Measurements from ENCODE around the gene CMYA5.
"Not testable (repeated sequence)": the region's sequence is repeated elsewhere in the genome, so short reads cannot be mapped to it uniquely, and the experiment has no call there.

The CMYA5 gene

DNA sequence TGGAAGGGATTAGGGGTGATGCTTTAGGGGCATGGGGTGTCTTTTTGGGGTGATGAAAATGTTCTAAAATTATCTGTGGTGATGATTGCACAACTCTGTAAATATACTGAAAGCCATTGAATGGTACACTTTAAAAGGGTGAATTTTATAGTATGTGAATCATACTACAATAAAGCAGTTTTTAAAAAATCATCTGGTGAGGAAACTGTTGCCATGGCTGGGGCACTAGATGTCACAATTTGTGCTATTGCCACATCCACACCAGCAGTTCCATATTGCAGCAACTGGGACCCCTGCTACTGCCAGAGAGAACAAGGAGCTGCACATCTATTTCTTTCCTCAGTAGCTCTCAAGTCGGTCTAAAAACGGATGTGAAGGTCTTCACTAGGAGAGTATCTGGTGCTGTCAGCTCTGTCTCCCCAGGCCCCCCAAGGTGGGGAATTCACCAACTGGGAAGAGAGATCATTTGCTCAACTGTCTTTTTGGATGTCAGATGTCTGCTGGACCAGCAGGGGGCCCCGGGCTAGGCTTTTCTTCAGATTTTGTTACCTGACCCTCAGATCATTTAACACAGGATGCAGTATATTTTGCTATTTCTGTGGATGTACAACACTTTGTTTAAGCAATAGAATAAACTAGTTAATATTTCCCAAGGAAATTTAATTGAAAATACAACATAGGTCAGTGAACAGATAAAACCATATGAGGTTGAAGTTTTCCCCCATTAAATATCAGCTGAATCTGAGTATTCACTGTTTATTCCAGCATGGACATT lies 13.2 kb downstream of the CMYA5 start:
- DNase-seq (ENCODE audit: low read depth, low spot score), result no peak

DNA sequence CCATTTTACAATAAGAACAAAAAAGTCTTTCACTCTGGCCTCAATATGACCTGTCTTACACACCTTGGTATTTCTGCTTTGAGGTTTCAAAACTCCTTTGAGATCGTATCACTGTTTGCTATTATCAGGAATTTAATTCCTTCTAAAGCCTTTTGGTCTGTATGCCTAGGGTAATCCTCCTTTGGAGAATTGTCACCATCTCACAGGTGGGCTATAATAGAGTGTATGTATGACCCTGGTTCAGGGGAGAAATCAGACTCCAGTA lies 13.7 kb downstream of the CMYA5 start:
- DNase-seq (ENCODE audit: low read depth, low spot score), result no peak

DNA sequence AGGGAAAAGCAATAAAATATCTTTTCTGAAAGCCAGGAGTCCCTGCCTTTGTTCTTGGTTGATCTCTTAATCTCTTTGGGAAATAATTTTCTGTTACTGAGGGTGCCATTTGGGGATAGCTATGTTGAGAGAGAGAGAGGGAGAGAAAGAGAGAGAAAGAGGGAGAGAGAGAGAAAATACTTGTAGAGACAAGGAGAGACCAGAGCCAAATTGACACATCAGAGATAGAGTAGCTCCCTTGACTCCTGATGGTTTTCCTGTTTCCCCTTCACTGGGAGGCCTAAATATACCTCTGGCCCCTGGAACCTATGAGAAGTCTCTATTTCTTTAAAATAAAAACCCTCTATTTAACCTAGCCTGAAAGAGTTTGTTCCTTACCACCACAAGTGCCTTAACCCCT lies 14.9 kb downstream of the CMYA5 start:
- DNase-seq (ENCODE audit: low read depth, low spot score), result no peak

DNA sequence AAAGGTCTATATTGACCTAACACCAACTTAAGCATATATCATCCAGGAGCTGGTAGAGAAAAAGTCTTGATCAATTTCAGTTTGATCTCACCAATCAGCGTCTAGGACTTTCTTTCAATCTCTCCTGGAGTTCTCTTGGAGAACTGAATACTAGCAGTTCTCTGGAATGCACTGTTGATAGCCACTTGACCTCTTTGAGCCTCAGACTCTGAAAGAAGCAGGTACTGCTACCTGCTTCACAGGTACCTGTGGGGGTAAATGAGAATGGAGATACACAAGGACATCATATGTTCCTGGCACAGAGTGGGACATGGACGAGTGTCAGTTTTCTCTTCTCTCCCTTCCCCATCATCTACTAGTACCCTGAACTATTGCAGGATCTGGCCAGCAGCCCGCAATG lies 16.0 kb downstream of the CMYA5 start:
- no peak for DNase-seq (ENCODE audit: low read depth, low spot score)

DNA sequence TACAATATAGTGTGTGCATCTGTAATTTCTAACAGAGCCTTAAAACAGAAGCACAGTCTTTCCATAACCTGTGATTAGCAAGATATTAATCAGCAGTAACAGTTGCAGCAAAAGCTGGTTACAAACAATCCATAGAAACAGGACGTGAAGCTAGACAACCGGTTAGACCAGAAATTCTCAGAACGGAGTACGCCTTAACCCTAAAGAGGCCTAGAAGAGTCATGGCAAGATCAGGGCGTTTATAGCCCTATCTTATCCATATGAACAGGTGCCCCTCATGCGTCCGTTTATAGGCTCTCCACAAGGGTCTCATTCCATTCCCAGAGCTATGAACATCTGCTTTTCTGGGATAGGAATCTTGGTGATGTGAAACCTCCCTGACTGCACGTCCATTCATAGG lies 16.7 kb downstream of the CMYA5 start:
- not testable (repeated sequence) for DNase-seq (ENCODE audit: low read depth, low spot score)

DNA sequence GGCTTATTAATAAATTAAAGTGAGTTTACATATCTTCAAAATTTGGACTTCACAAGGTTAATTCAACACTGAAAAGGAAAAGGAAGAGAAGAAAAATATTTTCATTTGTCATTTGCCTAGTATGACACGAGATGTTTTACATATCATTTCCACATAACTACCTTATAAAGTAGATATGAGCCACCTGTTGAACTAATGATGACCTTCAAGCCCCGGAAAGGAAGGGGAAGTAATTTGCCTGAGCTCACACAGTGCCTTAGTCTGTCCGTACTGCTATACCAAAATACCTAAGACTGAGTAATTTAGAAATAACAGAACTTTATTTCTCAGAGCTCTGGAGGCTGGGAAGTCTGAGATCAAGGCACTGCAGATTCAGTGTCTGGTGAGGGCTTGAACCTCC lies 17.9 kb downstream of the CMYA5 start:
- no peak for DNase-seq (ENCODE audit: low read depth, low spot score)

DNA sequence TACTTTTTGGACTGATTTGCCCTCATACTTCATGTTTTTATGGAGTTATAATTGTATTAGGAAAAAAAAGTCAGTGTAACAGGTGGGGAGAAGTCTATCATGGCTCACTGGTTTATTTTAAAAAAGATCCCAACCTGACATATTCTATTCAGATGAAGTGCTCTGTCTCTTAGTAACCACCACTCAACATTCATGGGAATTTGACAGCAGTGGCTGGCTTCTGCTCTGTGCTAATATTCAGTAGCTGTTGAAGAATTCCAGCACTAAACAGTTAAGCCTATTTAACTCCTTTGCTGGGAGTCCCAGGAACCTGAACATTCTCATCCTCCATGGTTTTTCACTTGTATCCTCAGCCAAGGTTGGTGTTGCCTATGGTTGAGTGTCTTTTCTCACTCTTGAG lies 23.1 kb downstream of the CMYA5 start:
- DNase-seq (ENCODE audit: low read depth, low spot score), result no peak

DNA sequence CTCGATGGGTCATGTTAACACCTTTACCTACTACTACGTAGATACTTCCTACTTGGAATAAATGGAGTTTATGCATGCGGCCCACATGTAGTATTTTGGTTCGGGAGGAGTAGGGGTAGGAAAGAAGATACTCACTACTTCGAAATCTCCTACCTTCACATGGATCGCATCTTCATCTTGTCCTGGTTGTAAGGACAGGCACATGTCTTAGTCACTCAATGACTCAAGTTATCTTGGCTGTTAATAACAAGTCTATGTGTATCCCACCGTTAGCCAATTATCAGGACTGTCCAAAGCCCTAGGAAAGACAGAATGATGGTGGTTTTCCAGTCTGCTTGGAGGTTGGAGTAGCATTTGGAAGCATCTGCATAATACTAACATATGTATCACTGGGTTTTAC lies 24.1 kb downstream of the CMYA5 start:
- no peak for DNase-seq (ENCODE audit: low read depth, low spot score)

DNA sequence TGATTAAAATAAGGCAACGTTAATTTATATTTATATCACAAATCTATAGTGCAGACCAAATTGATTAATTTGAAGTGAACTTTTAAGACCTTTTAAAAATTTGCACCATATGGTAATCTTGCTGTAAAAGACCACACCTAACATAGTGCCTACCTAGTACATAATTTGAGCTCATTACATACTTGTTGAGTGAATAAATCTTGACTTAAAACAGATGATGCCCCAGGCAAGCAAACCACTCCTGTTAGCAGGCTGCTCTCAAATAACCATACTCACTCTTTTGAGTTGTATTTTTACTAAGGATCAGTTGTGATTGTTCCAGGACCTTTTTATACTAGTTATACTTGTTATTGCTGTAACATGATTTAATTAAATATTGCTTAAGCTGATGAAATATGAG lies 27.2 kb downstream of the CMYA5 start:
- no peak for DNase-seq (ENCODE audit: low read depth, low spot score)

DNA sequence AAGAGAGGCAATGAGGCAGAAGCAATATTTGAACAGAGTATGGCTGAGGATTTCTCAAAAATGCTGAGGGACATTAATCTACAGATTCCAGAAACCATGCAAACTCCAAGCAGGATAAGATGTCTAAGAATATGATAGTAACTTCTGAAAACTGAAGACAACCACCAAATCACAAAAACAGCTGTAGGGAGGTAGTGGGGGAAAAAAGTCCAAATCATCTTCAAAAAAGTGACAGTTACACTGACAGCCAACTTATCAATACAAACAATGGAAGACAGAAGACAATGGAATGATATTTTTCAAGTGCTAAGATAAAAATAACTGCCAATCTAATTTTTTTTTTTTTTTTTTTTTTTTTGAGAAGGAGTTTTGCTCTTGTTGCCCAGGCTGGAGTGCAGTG lies 30.5 kb downstream of the CMYA5 start:
- no peak for DNase-seq (ENCODE audit: low read depth, low spot score)

DNA sequence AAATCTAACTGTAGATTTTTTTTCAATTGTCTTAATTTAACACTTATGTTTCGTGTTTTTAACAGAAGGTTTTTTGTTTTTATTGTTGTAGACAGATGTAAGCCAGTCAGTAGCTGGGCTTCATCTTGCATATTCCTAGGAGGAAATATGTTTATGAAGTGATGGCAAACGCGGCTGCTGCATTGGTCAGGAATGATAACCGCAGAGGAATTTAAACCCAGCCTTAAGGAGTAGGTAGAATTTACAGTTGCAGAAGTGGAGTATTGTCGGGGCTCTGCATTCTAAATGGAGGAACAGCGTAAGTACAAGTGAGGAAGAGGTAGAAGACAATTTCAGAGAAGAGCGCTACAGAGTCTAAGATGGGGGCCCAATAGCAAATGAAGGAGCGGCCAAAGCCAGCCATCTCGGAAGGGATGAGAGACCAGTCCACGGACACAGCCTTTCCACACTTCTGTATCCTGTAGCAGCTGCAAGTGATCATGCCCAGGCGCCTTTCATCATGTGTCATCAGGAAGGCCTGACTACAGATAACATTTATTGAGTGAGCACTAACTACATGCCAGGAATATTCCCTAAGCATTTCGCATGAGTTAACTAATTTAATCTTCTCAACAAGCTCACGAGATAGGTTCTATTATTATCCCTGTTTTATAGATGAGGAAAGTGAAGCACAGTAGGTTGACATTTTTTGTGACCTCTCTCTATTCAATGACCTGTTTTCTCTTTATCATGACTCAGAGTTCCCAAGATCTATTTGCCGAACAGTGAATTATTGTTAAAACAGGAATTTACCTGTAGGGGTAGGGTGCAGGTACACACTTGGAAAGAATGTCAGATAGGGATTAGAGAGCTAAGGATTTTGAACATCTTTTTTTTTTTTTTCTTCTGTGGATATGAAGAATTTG lies 38.1 kb downstream of the CMYA5 start:
- DNase-seq (ENCODE audit: low read depth, low spot score), result no peak

DNA sequence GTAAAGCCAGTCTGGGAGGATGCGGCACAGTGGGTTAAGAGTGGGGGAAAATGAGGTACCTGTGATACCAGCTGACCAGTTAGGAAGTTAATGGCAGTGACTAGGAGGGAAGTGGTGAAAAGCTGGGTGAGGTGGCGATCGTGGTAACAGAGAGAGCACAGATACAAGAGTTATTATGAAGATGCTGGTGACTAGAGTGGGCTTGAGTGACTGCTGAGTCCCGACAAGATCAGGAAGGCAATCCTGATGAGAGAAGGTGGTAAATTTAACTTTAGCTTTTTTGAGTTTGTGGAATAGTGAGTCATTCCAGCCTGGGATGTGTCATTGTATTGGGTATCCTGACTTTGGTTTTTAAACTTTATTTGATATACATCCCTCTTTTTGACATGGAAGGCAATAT lies 38.8 kb downstream of the CMYA5 start:
- no peak for DNase-seq (ENCODE audit: low read depth, low spot score)

DNA sequence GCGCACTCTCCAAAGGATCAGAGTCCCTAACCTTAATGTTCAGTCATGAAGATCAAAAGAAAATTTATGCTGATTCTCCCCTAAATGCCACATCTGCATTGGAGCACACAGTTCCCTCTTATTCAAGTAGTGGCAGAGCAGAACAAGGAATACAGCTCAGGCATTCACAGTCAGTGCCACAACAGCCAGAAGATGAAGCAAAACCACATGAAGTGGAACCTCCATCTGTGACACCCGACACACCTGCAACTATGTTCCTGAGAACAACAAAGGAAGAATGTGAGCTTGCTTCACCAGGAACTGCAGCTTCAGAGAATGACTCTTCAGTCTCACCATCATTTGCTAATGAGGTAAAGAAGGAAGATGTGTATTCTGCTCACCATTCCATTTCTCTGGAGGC lies 40.0 kb downstream of the CMYA5 start:
- no peak for DNase-seq (ENCODE audit: low read depth, low spot score)

DNA sequence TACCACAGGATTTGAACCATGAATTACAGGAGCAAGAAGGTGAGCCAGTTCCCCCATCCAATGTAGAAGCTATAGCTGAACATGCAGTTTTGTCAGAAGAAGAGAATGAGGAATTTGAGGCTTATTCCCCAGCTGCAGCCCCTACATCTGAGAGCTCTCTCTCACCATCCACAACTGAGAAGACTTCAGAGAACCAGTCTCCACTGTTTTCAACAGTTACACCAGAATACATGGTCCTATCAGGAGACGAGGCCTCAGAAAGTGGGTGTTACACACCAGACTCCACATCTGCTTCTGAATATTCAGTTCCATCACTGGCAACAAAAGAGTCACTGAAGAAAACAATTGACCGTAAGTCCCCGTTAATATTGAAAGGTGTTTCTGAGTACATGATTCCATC lies 40.9 kb downstream of the CMYA5 start:
- no peak for DNase-seq (ENCODE audit: low read depth, low spot score)

DNA sequence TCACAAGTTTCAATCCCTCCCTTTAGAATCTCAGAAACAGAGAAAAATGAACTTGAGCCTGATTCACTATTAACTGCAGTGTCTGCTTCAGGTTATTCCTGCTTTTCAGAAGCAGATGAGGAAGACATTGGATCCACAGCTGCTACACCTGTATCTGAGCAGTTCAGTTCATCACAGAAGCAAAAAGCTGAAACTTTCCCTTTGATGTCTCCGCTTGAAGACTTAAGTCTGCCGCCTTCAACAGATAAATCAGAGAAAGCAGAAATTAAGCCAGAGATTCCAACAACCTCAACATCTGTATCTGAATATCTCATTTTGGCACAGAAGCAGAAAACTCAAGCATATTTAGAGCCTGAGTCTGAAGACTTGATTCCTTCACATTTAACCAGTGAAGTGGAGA lies 42.1 kb downstream of the CMYA5 start:
- DNase-seq (ENCODE audit: low read depth, low spot score), result no peak

DNA sequence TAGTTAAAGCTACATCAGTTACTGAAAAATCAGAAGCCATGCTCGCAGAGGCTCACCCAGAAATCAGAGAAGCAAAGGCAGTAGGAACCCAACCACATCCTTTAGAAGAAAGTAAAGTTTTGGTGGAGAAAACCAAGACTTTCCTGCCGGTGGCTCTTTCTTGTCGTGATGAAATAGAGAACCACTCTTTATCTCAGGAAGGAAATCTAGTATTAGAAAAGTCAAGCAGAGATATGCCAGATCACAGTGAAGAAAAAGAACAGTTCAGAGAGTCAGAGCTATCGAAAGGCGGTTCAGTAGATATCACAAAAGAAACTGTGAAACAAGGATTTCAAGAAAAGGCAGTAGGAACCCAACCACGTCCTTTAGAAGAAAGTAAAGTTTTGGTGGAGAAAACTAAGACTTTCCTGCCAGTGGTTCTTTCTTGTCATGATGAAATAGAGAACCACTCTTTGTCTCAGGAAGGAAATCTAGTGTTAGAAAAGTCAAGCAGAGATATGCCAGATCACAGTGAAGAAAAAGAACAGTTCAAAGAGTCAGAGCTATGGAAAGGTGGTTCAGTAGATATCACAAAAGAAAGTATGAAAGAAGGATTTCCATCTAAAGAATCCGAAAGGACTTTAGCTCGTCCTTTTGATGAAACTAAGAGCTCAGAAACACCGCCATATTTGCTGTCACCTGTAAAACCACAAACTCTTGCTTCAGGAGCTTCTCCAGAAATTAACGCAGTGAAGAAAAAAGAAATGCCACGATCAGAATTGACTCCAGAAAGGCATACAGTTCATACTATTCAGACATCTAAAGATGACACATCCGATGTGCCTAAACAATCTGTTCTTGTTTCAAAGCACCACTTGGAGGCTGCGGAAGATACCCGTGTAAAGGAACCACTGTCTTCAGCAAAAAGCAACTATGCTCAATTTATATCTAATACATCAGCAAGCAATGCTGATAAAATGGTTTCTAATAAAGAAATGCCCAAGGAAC lies 47.2 kb downstream of the CMYA5 start:
- DNase-seq (ENCODE audit: low read depth, low spot score), result no peak

DNA sequence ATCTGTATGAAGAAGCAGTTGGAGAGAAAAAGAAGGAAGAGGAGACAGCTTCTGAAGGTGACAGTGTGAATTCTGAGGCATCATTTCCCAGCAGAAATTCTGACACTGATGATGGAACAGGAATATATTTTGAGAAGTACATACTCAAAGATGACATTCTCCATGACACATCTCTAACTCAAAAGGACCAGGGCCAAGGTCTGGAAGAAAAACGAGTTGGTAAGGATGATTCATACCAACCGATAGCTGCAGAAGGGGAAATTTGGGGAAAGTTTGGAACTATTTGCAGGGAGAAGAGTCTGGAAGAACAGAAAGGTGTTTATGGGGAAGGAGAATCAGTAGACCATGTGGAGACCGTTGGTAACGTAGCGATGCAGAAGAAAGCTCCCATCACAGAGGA lies 48.7 kb downstream of the CMYA5 start:
- DNase-seq (ENCODE audit: low read depth, low spot score), result no peak

DNA sequence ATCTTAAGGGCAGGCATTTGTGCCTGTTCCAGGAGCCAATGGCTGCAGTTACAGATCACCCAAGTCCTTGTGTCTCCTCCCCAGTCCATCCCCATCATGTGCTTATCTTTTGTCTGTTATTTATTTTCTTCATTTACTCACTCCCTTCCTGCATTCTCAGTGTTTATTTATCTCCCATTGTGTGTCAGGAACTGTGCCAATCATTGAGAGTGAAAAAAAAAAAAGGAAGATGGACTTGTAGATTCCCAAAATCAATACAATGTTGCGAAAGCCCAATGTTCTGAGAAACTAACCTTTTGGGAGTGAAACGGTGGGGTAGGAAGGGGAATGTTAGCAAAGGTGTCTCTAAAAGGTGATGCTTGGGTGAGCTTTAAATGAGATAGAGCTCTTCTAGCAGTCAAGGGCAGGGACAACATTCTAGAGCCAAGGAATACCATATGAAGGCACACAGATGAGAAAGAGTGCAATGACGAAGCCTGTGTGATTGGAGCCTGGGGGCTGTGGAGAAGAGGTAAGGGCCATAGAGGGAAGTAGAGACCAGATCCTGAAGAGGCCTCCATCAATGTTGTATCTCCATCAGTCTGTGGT lies 53.0 kb downstream of the CMYA5 start:
- no peak for DNase-seq (ENCODE audit: low read depth, low spot score)

DNA sequence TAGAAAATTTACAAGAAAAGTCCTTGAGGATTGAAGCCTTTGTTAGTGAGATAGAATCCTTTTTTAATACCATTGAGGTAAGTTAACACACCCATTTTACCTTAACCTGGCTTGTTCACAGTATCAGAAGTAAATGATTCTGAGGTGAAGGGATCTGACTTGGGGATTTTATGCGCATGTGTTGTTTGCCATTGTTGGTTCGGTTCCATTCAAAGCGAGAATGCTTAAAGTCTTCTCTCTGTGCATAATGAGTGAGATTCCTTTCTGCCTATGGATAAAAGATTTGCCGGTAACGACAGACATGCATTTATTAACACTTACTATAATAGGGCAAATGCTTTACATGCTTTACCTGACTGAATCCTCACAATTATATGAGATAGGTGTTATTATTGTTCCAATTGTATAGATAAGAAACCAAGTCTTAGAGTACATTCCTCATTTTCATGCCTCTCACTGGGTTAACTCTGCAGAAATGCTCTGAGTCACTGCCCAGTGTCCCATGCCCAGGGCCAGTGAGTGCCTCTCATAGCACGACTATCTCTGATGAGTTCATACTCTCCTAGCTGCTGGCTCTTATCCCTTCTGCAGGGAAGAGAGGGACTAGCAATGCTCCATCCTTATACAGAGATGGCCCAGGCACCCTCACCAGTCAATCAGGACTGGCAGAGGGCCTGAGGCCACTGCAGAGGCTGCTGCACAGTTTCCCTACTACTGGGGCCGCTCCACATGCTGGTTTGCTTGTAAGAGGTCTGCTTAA lies 54.4 kb downstream of the CMYA5 start:
- no peak for DNase-seq (ENCODE audit: low read depth, low spot score)

DNA sequence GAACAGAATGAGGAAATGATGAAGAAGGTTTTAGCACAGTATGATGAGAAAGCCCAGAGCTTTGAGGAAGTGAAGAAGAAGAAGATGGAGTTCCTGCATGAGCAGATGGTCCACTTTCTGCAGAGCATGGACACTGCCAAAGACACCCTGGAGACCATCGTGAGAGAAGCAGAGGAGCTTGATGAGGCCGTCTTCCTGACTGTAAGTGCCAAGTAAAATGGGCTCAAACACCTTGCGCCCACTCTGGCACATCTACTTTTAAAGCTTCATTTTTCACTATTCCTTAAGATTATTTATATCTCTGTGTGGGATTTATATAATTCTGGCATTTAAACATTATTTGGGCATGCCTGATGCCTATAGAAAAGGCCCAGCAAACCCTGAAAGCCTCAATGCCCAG lies 55.6 kb downstream of the CMYA5 start:
- no peak for DNase-seq (ENCODE audit: low read depth, low spot score)
